Hepatocyte (in vitro differentiated cells): ENCODE results near the gene BCAR1.

Source experiments
- EZH2 ChIP-seq: fragments of 200-600 bp; sonication (generic); IDR thresholded peaks from 2 replicates; pipeline ENCODE4 v1.6.1; 2016; ENCODE audit warnings: antibody characterized with exemption, mild to moderate bottlenecking, borderline replicate concordance
- TF ChIP-seq, protein P1 (sequence below): fragments of 200-600 bp; sonication (generic); IDR thresholded peaks from 2 replicates; pipeline ENCODE4 v1.5.1; 2016; ENCODE audit warnings: antibody characterized with exemption, mild to moderate bottlenecking; ENCODE audit not compliant: poor library complexity

DNA sequence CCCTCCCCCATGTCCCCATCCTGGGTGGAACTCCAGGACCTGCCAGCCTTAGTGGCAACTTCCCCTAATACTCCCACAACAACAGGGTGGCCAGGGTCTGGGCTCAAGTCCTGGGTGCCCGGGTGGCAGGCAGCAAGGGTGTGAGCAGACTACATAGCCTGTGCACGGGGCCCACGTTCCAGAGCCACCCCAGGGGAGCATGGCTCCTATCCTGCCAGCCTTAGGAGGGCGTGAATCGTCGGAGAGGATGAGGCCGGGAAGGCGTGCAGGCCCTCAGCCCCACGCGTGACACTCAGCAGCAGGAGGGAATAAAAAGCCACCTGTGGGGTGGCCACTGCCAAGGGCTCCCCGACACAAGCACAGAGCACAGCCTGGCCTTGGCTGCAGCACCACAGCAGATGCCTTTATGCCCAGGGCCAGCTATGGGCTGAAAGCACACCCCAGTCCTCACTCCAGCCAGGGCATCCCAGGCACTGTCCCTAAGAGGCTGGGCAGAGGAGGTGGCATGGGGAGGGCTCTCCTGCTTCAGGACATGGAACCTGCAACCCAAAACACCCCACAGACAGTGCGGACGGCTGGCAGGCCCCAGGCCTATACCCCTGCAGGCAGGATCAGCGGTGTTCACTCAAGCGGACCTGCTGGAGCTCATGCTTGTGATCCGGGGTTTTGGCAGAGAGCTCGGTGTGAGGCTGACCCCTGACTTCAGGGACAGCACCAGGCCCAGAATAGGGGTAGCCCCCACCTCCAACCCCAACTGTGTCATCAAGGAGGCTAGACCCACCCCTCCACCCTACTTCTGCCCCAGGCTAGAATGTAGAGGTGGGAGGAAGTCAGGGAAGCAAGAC is 2.7 kb downstream of the BCAR1 start:
- TF ChIP-seq, protein P1, sequence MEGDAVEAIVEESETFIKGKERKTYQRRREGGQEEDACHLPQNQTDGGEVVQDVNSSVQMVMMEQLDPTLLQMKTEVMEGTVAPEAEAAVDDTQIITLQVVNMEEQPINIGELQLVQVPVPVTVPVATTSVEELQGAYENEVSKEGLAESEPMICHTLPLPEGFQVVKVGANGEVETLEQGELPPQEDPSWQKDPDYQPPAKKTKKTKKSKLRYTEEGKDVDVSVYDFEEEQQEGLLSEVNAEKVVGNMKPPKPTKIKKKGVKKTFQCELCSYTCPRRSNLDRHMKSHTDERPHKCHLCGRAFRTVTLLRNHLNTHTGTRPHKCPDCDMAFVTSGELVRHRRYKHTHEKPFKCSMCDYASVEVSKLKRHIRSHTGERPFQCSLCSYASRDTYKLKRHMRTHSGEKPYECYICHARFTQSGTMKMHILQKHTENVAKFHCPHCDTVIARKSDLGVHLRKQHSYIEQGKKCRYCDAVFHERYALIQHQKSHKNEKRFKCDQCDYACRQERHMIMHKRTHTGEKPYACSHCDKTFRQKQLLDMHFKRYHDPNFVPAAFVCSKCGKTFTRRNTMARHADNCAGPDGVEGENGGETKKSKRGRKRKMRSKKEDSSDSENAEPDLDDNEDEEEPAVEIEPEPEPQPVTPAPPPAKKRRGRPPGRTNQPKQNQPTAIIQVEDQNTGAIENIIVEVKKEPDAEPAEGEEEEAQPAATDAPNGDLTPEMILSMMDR: no peak
- no peak for TF ChIP-seq EZH2
